HEK293T (cell line): ENCODE data around the gene ANXA2.

Experiments
- CTCF ChIA-PET: fragments of 350-600 bp; formaldehyde crosslinking; extraction: SDS; loops from one replicate; lab custom pipeline; 2021; ENCODE audit warnings: antibody characterized with exemption, inconsistent platforms; lab: Yijun Ruan, JAX
- POLR2A ChIA-PET: fragments of 350-600 bp; formaldehyde crosslinking; extraction: SDS; loops from one replicate; lab custom pipeline; 2020; ENCODE audit warnings: antibody characterized with exemption, inconsistent platforms; lab: Yijun Ruan, JAX
- DNase-seq: peaks from one replicate; pipeline ENCODE4 v3.0.0; 2012; ENCODE audit warnings: mixed read lengths; ENCODE audit errors: extremely low spot score
- ARNT ChIP-seq: fragments of 450-650 bp; IDR thresholded peaks from 2 replicates; pipeline ENCODE4 v1.6.1; 2017; ENCODE audit warnings: mild to moderate bottlenecking
- BHLHE40 ChIP-seq: fragments of 450-650 bp; IDR thresholded peaks from 2 replicates; pipeline ENCODE4 v1.6.1; 2016; ENCODE audit warnings: mild to moderate bottlenecking, moderate library complexity, borderline replicate concordance
- CTBP1 ChIP-seq: fragments of 450-650 bp; IDR thresholded peaks from 2 replicates; pipeline ENCODE4 v1.6.1; 2016; ENCODE audit warnings: borderline replicate concordance
- ELF4 ChIP-seq: fragments of 450-650 bp; IDR thresholded peaks from 2 replicates; pipeline ENCODE4 v1.6.1; 2017; ENCODE audit warnings: antibody characterized with exemption
- FOXA1 ChIP-seq: fragments of 450-650 bp; IDR thresholded peaks from 2 replicates; pipeline ENCODE4 v1.6.1; 2016; ENCODE audit warnings: mild to moderate bottlenecking
- FOXK2 ChIP-seq: fragments of 450-650 bp; IDR thresholded peaks from 2 replicates; pipeline ENCODE4 v1.6.1; 2016; ENCODE audit warnings: mild to moderate bottlenecking
- FOXM1 ChIP-seq: fragments of 450-650 bp; IDR thresholded peaks from 2 replicates; pipeline ENCODE4 v1.6.1; 2017; ENCODE audit warnings: mild to moderate bottlenecking, borderline replicate concordance
- HDGF ChIP-seq: fragments of 450-650 bp; IDR thresholded peaks from 2 replicates; pipeline ENCODE4 v1.6.1; 2017; ENCODE audit warnings: antibody characterized with exemption, borderline replicate concordance
- L3MBTL2 ChIP-seq: fragments of 450-650 bp; conservative IDR thresholded peaks from 2 replicates; pipeline ENCODE4 v1.6.1; 2016; ENCODE audit warnings: mild to moderate bottlenecking
- LEF1 ChIP-seq: fragments of 450-650 bp; IDR thresholded peaks from 2 replicates; pipeline ENCODE4 v1.6.1; 2017; ENCODE audit warnings: mild to moderate bottlenecking, borderline replicate concordance
- NFRKB ChIP-seq: fragments of 450-650 bp; IDR thresholded peaks from 2 replicates; pipeline ENCODE4 v1.6.1; 2016; ENCODE audit warnings: mild to moderate bottlenecking, moderate library complexity
- PKNOX1 ChIP-seq: fragments of 450-650 bp; IDR thresholded peaks from 2 replicates; pipeline ENCODE4 v1.6.1; 2016
- SP1 ChIP-seq: fragments of 450-650 bp; IDR thresholded peaks from 2 replicates; pipeline ENCODE4 v1.6.1; 2017
- SUZ12 ChIP-seq: fragments of 450-650 bp; IDR thresholded peaks from 2 replicates; pipeline ENCODE4 v1.6.1; 2016; ENCODE audit warnings: mild to moderate bottlenecking
- TARDBP ChIP-seq: fragments of 450-650 bp; IDR thresholded peaks from 2 replicates; pipeline ENCODE4 v1.6.1; 2016
- ZNF384 ChIP-seq: fragments of 450-650 bp; IDR thresholded peaks from 2 replicates; pipeline ENCODE4 v1.6.1; 2016

Gene ANXA2

GRCh38 chr15:60397772-60398445, at the start of gene ANXA2:
TSS of gene ANXA2 (minus strand) at chr15:60397986. CDS start at chr15:60386075, 11,911 bp downstream.
- TF ChIP-seq ZNF384 (0 out of 2 replicates have a peak, but pooled peaks have one; percentile 44), SP1 (no peak)
- POLR2A ChIA-PET, result interaction anchor here (0.5 to 1.6 kb wide), 5 partner anchors 9 to 740 kb away, joined by 3 to 7 read pairs (median 3); no protein-coding TSS in a partner anchor
- DNase-seq, result peak; percentile 57
- CTCF ChIA-PET, result no interaction called here

- no peak for TF ChIP-seq LEF1
- no peak for TF ChIP-seq ELF4
- TF ChIP-seq CTBP1, result no peak
- ChIA-PET POLR2A (no interaction called here), CTCF (interaction anchor here (1.7 kb wide), 1 partner anchor 85 kb away, joined by 7 read pairs; no protein-coding TSS in a partner anchor)
- DNase-seq, result no peak
Observed at GRCh38 chr15:60444289-60444912, 46.6 kb upstream of the ANXA2 start.

GRCh38 chr15:60442763-60443162, 45.0 kb upstream of the ANXA2 start:
- no peak for DNase-seq
- ChIA-PET POLR2A (no interaction called here), CTCF (no interaction called here)
- TF ChIP-seq SP1, result no peak
- TF ChIP-seq SUZ12, result no peak
- TF ChIP-seq FOXK2, result no peak
- TF ChIP-seq CTBP1, result no peak
- TF ChIP-seq FOXM1, result no peak
- TF ChIP-seq FOXA1, result no peak
- no peak for TF ChIP-seq ELF4
- TF ChIP-seq PKNOX1, result no peak
- no peak for TF ChIP-seq HDGF

GRCh38 chr15:60442031-60442650, 44.4 kb upstream of the ANXA2 start:
- no peak for DNase-seq
- CTCF ChIA-PET, result interaction anchor here (0.7 kb wide), 1 partner anchor 230 kb away, joined by 4 read pairs; no protein-coding TSS in a partner anchor
- no peak for TF ChIP-seq ELF4
- no peak for TF ChIP-seq NFRKB
- TF ChIP-seq BHLHE40, result no peak
- TF ChIP-seq L3MBTL2, result no peak
- no peak for TF ChIP-seq ZNF384
- no peak for TF ChIP-seq PKNOX1
- no peak for TF ChIP-seq CTBP1
- no peak for TF ChIP-seq FOXK2
- TF ChIP-seq SP1, result no peak
- TF ChIP-seq LEF1, result no peak
- no peak for TF ChIP-seq HDGF
- TF ChIP-seq TARDBP, result no peak
- no peak for TF ChIP-seq ARNT
- TF ChIP-seq FOXA1, result no peak
- POLR2A ChIA-PET, result no interaction called here

- TF ChIP-seq L3MBTL2 (no peak), CTBP1 (no peak), FOXA1 (no peak), HDGF (no peak), FOXM1 (no peak), NFRKB (no peak), PKNOX1 (no peak), ARNT (no peak)
Observed at GRCh38 chr15:60441331-60441730, 43.5 kb upstream of the ANXA2 start.

GRCh38 chr15:60438646-60439045, 40.9 kb upstream of the ANXA2 start:
- no peak for DNase-seq
- ChIA-PET POLR2A (no interaction called here), CTCF (no interaction called here)
- TF ChIP-seq ARNT (no peak), ZNF384 (no peak), ELF4 (no peak), CTBP1 (no peak), SUZ12 (no peak), FOXM1 (no peak), L3MBTL2 (no peak), FOXA1 (no peak), BHLHE40 (no peak), HDGF (no peak), TARDBP (no peak)

More at GRCh38 chr15:60441331-60441730, 43.5 kb upstream of the ANXA2 start:
- DNase-seq, result no peak
- ChIA-PET POLR2A (no interaction called here), CTCF (no interaction called here)
